ENCODE data around the gene ZNF407. TPM values are rescaled to one million over a fixed set of nuclear protein-coding genes. Genes with fewer than 3 reads are reported as not detected.

Gene ZNF407
- total and polyA plus RNA-seq, 2 experiments from 2014 or later: 2.1 to 10.4 TPM

GRCh38 chr18:75047240-75047961 is 449.7 kb downstream of the ZNF407 start:
- Mint-ChIP-seq H3K27me3 (ENCODE audit: insufficient read depth, low read depth, poor library complexity) (peaks cover 1% of the 10 kb centered on the region), H3K9me3 (no peaks in the 10 kb centered on the region), H3K27ac (no peak overlapping the region), H3K4me3 (no peak overlapping the region), H3K36me3 (ENCODE audit: low read depth) (no peaks in the 10 kb centered on the region), H3K4me1 (peaks cover 2% of the 10 kb centered on the region)
- Histone ChIP-seq H4K20me1 (replicated peaks; ENCODE audit: insufficient read depth) (no peaks in the 10 kb centered on the region), H3K27me3 (ENCODE audit: insufficient read depth) (no peaks in the 10 kb centered on the region), H3F3A (replicated peaks; ENCODE audit: low read depth) (no peaks in the 10 kb centered on the region), H3K36me3 (ENCODE audit: insufficient read depth) (no peaks in the 10 kb centered on the region), H3K9me2 (ENCODE audit: insufficient read depth) (no peaks in the 10 kb centered on the region), H3K79me2 (replicated peaks; ENCODE audit: insufficient read depth) (no peaks in the 10 kb centered on the region), H3K4me1 (ENCODE audit: insufficient read depth) (no peaks in the 10 kb centered on the region), H3K4me3 (no peak overlapping the region), H2AFZ (no peak overlapping the region), H3K27ac (ENCODE audit: low read depth) (no peak overlapping the region), H3K4me2 (no peak overlapping the region)
- ATAC-seq: peak; percentile 42; the same call in 1 of the 3 replicates
- no peak for DNase-seq (ENCODE audit: low spot score)
- TF ChIP-seq STAT1 (IDR thresholded peaks at IDR 0.05; ENCODE audit: unreplicated experiment): no peak
- no peak for TF ChIP-seq REST (IDR thresholded peaks at IDR 0.05; ENCODE audit: unreplicated experiment)
- TF ChIP-seq JUNB (IDR thresholded peaks at IDR 0.05; ENCODE audit: unreplicated experiment): no peak
- no peak for TF ChIP-seq ETS1 (IDR thresholded peaks at IDR 0.05)
- TF ChIP-seq ZNF331 (CRISPR knock-in tag; IDR thresholded peaks at IDR 0.05; ENCODE audit: low read depth): no peak
- no peak for TF ChIP-seq ZNF114 (CRISPR knock-in tag; IDR thresholded peaks at IDR 0.05)
- no peak for TF ChIP-seq CTCF (conservative IDR thresholded peaks at IDR 0.05; ENCODE audit: low read depth in 2 of 2)
